ENCODE results near the gene BCO2.

GRCh38 chr11:112177589-112177988, 2.3 kb downstream of the BCO2 start:
- TF ChIP-seq, protein P1, sequence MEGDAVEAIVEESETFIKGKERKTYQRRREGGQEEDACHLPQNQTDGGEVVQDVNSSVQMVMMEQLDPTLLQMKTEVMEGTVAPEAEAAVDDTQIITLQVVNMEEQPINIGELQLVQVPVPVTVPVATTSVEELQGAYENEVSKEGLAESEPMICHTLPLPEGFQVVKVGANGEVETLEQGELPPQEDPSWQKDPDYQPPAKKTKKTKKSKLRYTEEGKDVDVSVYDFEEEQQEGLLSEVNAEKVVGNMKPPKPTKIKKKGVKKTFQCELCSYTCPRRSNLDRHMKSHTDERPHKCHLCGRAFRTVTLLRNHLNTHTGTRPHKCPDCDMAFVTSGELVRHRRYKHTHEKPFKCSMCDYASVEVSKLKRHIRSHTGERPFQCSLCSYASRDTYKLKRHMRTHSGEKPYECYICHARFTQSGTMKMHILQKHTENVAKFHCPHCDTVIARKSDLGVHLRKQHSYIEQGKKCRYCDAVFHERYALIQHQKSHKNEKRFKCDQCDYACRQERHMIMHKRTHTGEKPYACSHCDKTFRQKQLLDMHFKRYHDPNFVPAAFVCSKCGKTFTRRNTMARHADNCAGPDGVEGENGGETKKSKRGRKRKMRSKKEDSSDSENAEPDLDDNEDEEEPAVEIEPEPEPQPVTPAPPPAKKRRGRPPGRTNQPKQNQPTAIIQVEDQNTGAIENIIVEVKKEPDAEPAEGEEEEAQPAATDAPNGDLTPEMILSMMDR (IDR thresholded peaks at IDR 0.05; ENCODE audit: low read depth, low read length, missing input control), result no peak
- TF ChIP-seq RAD21 (IDR thresholded peaks at IDR 0.05) (no peak), MAX (IDR thresholded peaks at IDR 0.05) (no peak), TAF1 (conservative IDR thresholded peaks at IDR 0.05) (peak; percentile 46), YY1 (IDR thresholded peaks at IDR 0.05) (no peak), ZBTB33 (IDR thresholded peaks at IDR 0.05) (no peak), HNF4A (conservative IDR thresholded peaks at IDR 0.05) (peak in 1 of 2 donors; percentile 28)
- TF ChIP-seq, protein P2, sequence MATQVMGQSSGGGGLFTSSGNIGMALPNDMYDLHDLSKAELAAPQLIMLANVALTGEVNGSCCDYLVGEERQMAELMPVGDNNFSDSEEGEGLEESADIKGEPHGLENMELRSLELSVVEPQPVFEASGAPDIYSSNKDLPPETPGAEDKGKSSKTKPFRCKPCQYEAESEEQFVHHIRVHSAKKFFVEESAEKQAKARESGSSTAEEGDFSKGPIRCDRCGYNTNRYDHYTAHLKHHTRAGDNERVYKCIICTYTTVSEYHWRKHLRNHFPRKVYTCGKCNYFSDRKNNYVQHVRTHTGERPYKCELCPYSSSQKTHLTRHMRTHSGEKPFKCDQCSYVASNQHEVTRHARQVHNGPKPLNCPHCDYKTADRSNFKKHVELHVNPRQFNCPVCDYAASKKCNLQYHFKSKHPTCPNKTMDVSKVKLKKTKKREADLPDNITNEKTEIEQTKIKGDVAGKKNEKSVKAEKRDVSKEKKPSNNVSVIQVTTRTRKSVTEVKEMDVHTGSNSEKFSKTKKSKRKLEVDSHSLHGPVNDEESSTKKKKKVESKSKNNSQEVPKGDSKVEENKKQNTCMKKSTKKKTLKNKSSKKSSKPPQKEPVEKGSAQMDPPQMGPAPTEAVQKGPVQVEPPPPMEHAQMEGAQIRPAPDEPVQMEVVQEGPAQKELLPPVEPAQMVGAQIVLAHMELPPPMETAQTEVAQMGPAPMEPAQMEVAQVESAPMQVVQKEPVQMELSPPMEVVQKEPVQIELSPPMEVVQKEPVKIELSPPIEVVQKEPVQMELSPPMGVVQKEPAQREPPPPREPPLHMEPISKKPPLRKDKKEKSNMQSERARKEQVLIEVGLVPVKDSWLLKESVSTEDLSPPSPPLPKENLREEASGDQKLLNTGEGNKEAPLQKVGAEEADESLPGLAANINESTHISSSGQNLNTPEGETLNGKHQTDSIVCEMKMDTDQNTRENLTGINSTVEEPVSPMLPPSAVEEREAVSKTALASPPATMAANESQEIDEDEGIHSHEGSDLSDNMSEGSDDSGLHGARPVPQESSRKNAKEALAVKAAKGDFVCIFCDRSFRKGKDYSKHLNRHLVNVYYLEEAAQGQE (IDR thresholded peaks at IDR 0.05), result no peak
- TF ChIP-seq, protein P3, sequence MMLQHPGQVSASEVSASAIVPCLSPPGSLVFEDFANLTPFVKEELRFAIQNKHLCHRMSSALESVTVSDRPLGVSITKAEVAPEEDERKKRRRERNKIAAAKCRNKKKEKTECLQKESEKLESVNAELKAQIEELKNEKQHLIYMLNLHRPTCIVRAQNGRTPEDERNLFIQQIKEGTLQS (IDR thresholded peaks at IDR 0.05), result no peak
